BJ (cell line): ENCODE data around the gene CA10. TPM values are rescaled to one million over a fixed set of nuclear protein-coding genes. Genes with fewer than 3 reads are reported as not detected.

ENCODE experiments used
- CTCF ChIA-PET: fragments of 350-600 bp; formaldehyde crosslinking; extraction: SDS; loops from one replicate; lab custom pipeline; 2021; ENCODE audit warnings: antibody characterized with exemption, inconsistent platforms; lab: Yijun Ruan, JAX
- POLR2A ChIA-PET: fragments of 300-600 bp; sonication (Branson Sonifier 250); formaldehyde crosslinking; extraction: SDS; loops from one replicate; lab custom pipeline; 2021; ENCODE audit warnings: antibody characterized with exemption; lab: Charles Lee
- DNase-seq: peaks from one replicate; pipeline ENCODE4 v3.0.0-alpha.2; 2011; ENCODE audit warnings: low read depth
- H3K27me3 ChIP-seq: 2 replicates; pipeline ENCODE4 v1.6.0; 2011; ENCODE audit warnings: low read length; ENCODE audit not compliant: control insufficient read depth, insufficient read depth
- H3K36me3 ChIP-seq: 2 replicates; pipeline ENCODE4 v1.5.1; 2011; ENCODE audit warnings: low read length; ENCODE audit not compliant: control insufficient read depth, insufficient read depth
- H3K4me3 ChIP-seq: 2 replicates; pipeline ENCODE4 v1.5.1; 2011; ENCODE audit warnings: low read depth, mild to moderate bottlenecking, control low read depth, low read length
- CTCF ChIP-seq: IDR thresholded peaks from 2 replicates; pipeline ENCODE4 v1.5.1; 2011; ENCODE audit warnings: low read depth, mild to moderate bottlenecking, control low read depth, inconsistent platforms, low read length, moderate library complexity; ENCODE audit not compliant: insufficient read depth
- polyA plus RNA-seq: library from polyadenylated mRNA; depleted of rRNA; stranded (reverse); fragments of >200 nt; gene quantifications from 2 replicates; pipeline ENCODE4 v1.2.3, GENCODE V29; 2011

The CA10 gene
- polyA plus RNA-seq, 1 experiment: not detected

- Histone ChIP-seq H3K36me3 (no peaks in the 10 kb centered on the region), H3K4me3 (no peak overlapping the region), H3K27me3 (no peaks in the 10 kb centered on the region)
- CTCF ChIA-PET: no interaction called here
- POLR2A ChIA-PET: no interaction called here
- no peak for DNase-seq
- TF ChIP-seq CTCF: no peak
These were observed 423.5 kb downstream of the CA10 start for GRCh38 chr17:51734976-51735375.

GRCh38 chr17:51734462-51734861, 424.1 kb downstream of the CA10 start:
- ChIA-PET POLR2A (no interaction called here), CTCF (no interaction called here)
- H3K27me3 ChIP-seq: no peaks in the 10 kb centered on the region
- no peak for DNase-seq
- no peak overlapping the region for H3K4me3 ChIP-seq
- no peaks in the 10 kb centered on the region for H3K36me3 ChIP-seq
- no peak for TF ChIP-seq CTCF

GRCh38 chr17:51733166-51733565, 425.3 kb downstream of the CA10 start:
- no peak for DNase-seq
- no peaks in the 10 kb centered on the region for H3K36me3 ChIP-seq
- ChIA-PET CTCF (no interaction called here), POLR2A (no interaction called here)
- no peaks in the 10 kb centered on the region for H3K27me3 ChIP-seq
- TF ChIP-seq CTCF: no peak
- H3K4me3 ChIP-seq: no peak overlapping the region

GRCh38 chr17:51731941-51732722, 426.4 kb downstream of the CA10 start:
- TF ChIP-seq CTCF: no peak
- no peak for DNase-seq
- no peaks in the 10 kb centered on the region for H3K36me3 ChIP-seq
- ChIA-PET CTCF (no interaction called here), POLR2A (no interaction called here)
- no peak overlapping the region for H3K4me3 ChIP-seq
- H3K27me3 ChIP-seq: no peaks in the 10 kb centered on the region

GRCh38 chr17:51730303-51731050, 428.0 kb downstream of the CA10 start:
- H3K36me3 ChIP-seq: no peaks in the 10 kb centered on the region
- ChIA-PET POLR2A (no interaction called here), CTCF (no interaction called here)
- H3K27me3 ChIP-seq: no peaks in the 10 kb centered on the region
- DNase-seq: no peak
- no peak overlapping the region for H3K4me3 ChIP-seq
- TF ChIP-seq CTCF: no peak
